ENCODE data around the gene RNGTT. TPM values are rescaled to one million over a fixed set of nuclear protein-coding genes. Genes with fewer than 3 reads are reported as not detected.
"Not testable (repeated sequence)": the region's sequence is repeated elsewhere in the genome, so short reads cannot be mapped to it uniquely, and the experiment has no call there.

Gene RNGTT
- total RNA-seq, 1 experiment from 2014 or later = 34.8 TPM

- in situ Hi-C loops (cut with HindIII; ENCODE audit: low sequenced_read_pairs) = no loop called here
- no peak for DNase-seq (ENCODE audit: low spot score)
These were observed 202.0 kb downstream of the RNGTT start for GRCh38 chr6:88761237-88762031.

GRCh38 chr6:88760091-88760490, 203.3 kb downstream of the RNGTT start:
- no peak for DNase-seq (ENCODE audit: low spot score)
- in situ Hi-C loops (cut with HindIII; ENCODE audit: low sequenced_read_pairs) = no loop called here

GRCh38 chr6:88750936-88751335, 212.5 kb downstream of the RNGTT start:
- in situ Hi-C loops (cut with HindIII; ENCODE audit: low sequenced_read_pairs) = no loop called here
- DNase-seq (ENCODE audit: low spot score) = no peak

- in situ Hi-C loops (cut with HindIII; ENCODE audit: low sequenced_read_pairs) = no loop called here
- DNase-seq (ENCODE audit: low spot score) = no peak
These were observed 213.6 kb downstream of the RNGTT start for GRCh38 chr6:88749849-88750248.

GRCh38 chr6:88748141-88748540, 215.3 kb downstream of the RNGTT start:
- in situ Hi-C loops (cut with HindIII; ENCODE audit: low sequenced_read_pairs) = no loop called here
- DNase-seq (ENCODE audit: low spot score) = no peak

GRCh38 chr6:88741939-88742338, 221.5 kb downstream of the RNGTT start:
- in situ Hi-C loops (cut with HindIII; ENCODE audit: low sequenced_read_pairs) = no loop called here
- DNase-seq (ENCODE audit: low spot score) = no peak

GRCh38 chr6:88741071-88741470, 222.3 kb downstream of the RNGTT start:
- in situ Hi-C loops (cut with HindIII; ENCODE audit: low sequenced_read_pairs) = no loop called here
- no peak for DNase-seq (ENCODE audit: low spot score)

- in situ Hi-C loops (cut with HindIII; ENCODE audit: low sequenced_read_pairs) = no loop called here
- no peak for DNase-seq (ENCODE audit: low spot score)
These were observed 228.9 kb downstream of the RNGTT start for GRCh38 chr6:88734544-88734943.

GRCh38 chr6:88730611-88731011, 232.8 kb downstream of the RNGTT start:
- in situ Hi-C loops (cut with HindIII; ENCODE audit: low sequenced_read_pairs) = no loop called here
- no peak for DNase-seq (ENCODE audit: low spot score)

- in situ Hi-C loops (cut with HindIII; ENCODE audit: low sequenced_read_pairs) = no loop called here
- DNase-seq (ENCODE audit: low spot score) = no peak
These were observed 234.7 kb downstream of the RNGTT start for GRCh38 chr6:88728756-88729155.

- in situ Hi-C loops (cut with HindIII; ENCODE audit: low sequenced_read_pairs); DNase-seq (ENCODE audit: low spot score): not testable (repeated sequence)
These were observed 237.0 kb downstream of the RNGTT start for GRCh38 chr6:88726409-88726808.

- no peak for DNase-seq (ENCODE audit: low spot score)
- in situ Hi-C loops (cut with HindIII; ENCODE audit: low sequenced_read_pairs) = no loop called here
These were observed 238.1 kb downstream of the RNGTT start for GRCh38 chr6:88725111-88725975.

GRCh38 chr6:88722686-88723085, 240.7 kb downstream of the RNGTT start:
- in situ Hi-C loops (cut with HindIII; ENCODE audit: low sequenced_read_pairs) = no loop called here
- no peak for DNase-seq (ENCODE audit: low spot score)

GRCh38 chr6:88716399-88716798, 247.0 kb downstream of the RNGTT start:
- in situ Hi-C loops (cut with HindIII; ENCODE audit: low sequenced_read_pairs); DNase-seq (ENCODE audit: low spot score): not testable (repeated sequence)

- in situ Hi-C loops (cut with HindIII; ENCODE audit: low sequenced_read_pairs) = no loop called here
- no peak for DNase-seq (ENCODE audit: low spot score)
These were observed 251.0 kb downstream of the RNGTT start for GRCh38 chr6:88712243-88712936.

- no peak for DNase-seq (ENCODE audit: low spot score)
- in situ Hi-C loops (cut with HindIII; ENCODE audit: low sequenced_read_pairs) = no loop called here
These were observed 253.6 kb downstream of the RNGTT start for GRCh38 chr6:88709819-88710246.

- in situ Hi-C loops (cut with HindIII; ENCODE audit: low sequenced_read_pairs) = no loop called here
- no peak for DNase-seq (ENCODE audit: low spot score)
These were observed 255.1 kb downstream of the RNGTT start for GRCh38 chr6:88708197-88708744.

- in situ Hi-C loops (cut with HindIII; ENCODE audit: low sequenced_read_pairs) = no loop called here
- DNase-seq (ENCODE audit: low spot score) = no peak
These were observed 257.8 kb downstream of the RNGTT start for GRCh38 chr6:88705601-88706000.

GRCh38 chr6:88704980-88705379, 258.4 kb downstream of the RNGTT start:
- no peak for DNase-seq (ENCODE audit: low spot score)

More at GRCh38 chr6:88704980-88705379, 258.4 kb downstream of the RNGTT start:
- in situ Hi-C loops (cut with HindIII; ENCODE audit: low sequenced_read_pairs) = no loop called here
